ENCODE data around the gene MRM2.

- TF ChIP-seq KAT7 (CRISPR knock-in tag; IDR thresholded peaks at IDR 0.05; ENCODE audit: borderline replicate concordance) (no peak), NR2C2 (CRISPR knock-in tag; IDR thresholded peaks at IDR 0.05) (no peak)
Measured at GRCh38 chr7:2225830-2226229, 16.2 kb downstream of the MRM2 start.

Measured in WTC11 (cell line).